ENCODE results near the gene ABHD1. TPM values are rescaled to one million over a fixed set of nuclear protein-coding genes. Genes with fewer than 3 reads are reported as not detected.
"Not testable (repeated sequence)": the region's sequence is repeated elsewhere in the genome, so short reads cannot be mapped to it uniquely, and the experiment has no call there.

Gene ABHD1
- total and polyA plus RNA-seq, 2 donors from 2014 or later, result 0.69 to 2.9 TPM

GRCh38 chr2:27102329-27102728 is 21.3 kb upstream of the ABHD1 start:
- TF ChIP-seq CTCF (IDR thresholded peaks at IDR 0.05; ENCODE audit: borderline replicate concordance, extremely low read depth, insufficient read depth), result no peak
- no peak overlapping the region for H3K4me3 ChIP-seq (ENCODE audit: low read length in 3 of 3)
- H3K36me3 ChIP-seq (ENCODE audit: control insufficient read depth in 2 of 3, insufficient read depth in 3 of 3, low read length in 3 of 3), result peaks cover 0 to 11% (median 2%) of the 10 kb centered on the region in 3 donors
- FAIRE-seq, result no peak
- H3K27me3 ChIP-seq (ENCODE audit: control insufficient read depth, insufficient read depth, low read length), result no peaks in the 10 kb centered on the region
- no peaks in the 10 kb centered on the region for H3K4me1 ChIP-seq (ENCODE audit: control insufficient read depth in 2 of 3, insufficient read depth in 2 of 3, low read depth in 1 of 3, low read length in 3 of 3)
- H3K9me3 ChIP-seq (ENCODE audit: control insufficient read depth in 2 of 3, insufficient read depth in 1 of 3, low read length in 3 of 3), result no peaks in the 10 kb centered on the region
- intact Hi-C loops (cut with DNase I), result no loop called here
- peak in 1 of 5 donors; percentile 40 for DNase-seq
- H3K9ac ChIP-seq (ENCODE audit: low read length in 3 of 3), result no peak overlapping the region
- no peak overlapping the region for H3K27ac ChIP-seq (ENCODE audit: low read depth in 2 of 2, low read length in 2 of 2)

GRCh38 chr2:27105981-27106380 is 17.6 kb upstream of the ABHD1 start:
- no peak for FAIRE-seq

DNA sequence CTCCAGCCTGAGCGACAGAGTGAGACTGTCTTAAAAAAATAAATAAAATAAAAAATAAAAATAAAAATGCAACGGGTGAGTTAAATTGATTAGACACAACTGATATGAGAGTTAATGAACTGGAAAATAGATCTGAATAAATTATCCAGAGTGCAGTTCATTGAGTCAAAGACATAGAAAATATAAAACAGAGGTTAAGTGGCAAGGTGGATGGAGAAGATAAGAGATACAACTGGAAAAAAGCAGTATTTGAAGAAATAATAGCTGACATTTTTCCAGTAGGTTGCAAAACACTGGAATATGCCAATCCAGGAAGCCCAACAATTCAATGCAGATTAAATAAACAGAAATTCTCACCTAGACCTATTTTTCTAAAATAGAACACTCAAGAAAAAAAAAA is 15.4 kb upstream of the ABHD1 start:
- DNase-seq (no peak), FAIRE-seq (no peak)
- no peak overlapping the region for H3K27ac ChIP-seq (ENCODE audit: low read depth in 2 of 2, low read length in 2 of 2)
- no peaks in the 10 kb centered on the region for H3K9me3 ChIP-seq (ENCODE audit: control insufficient read depth in 2 of 3, insufficient read depth in 1 of 3, low read length in 3 of 3)
- no peak overlapping the region for H3K4me3 ChIP-seq (ENCODE audit: low read length in 3 of 3)
- no peaks in the 10 kb centered on the region for H3K4me1 ChIP-seq (ENCODE audit: control insufficient read depth in 2 of 3, insufficient read depth in 2 of 3, low read depth in 1 of 3, low read length in 3 of 3)
- no peaks in the 10 kb centered on the region for H3K36me3 ChIP-seq (ENCODE audit: control insufficient read depth in 2 of 3, insufficient read depth in 3 of 3, low read length in 3 of 3)
- intact Hi-C loops (cut with DNase I), result no loop called here
- no peaks in the 10 kb centered on the region for H3K27me3 ChIP-seq (ENCODE audit: control insufficient read depth, insufficient read depth, low read length)
- H3K9ac ChIP-seq (ENCODE audit: low read length in 3 of 3), result no peak overlapping the region
- TF ChIP-seq CTCF (IDR thresholded peaks at IDR 0.05; ENCODE audit: borderline replicate concordance, extremely low read depth, insufficient read depth), result no peak

More at GRCh38 chr2:27105981-27106380, 17.6 kb upstream of the ABHD1 start:
- Histone ChIP-seq H3K27me3 (ENCODE audit: control insufficient read depth, insufficient read depth, low read length) (no peaks in the 10 kb centered on the region), H3K4me3 (ENCODE audit: low read length in 3 of 3) (no peak overlapping the region), H3K36me3 (ENCODE audit: control insufficient read depth in 2 of 3, insufficient read depth in 3 of 3, low read length in 3 of 3) (no peaks in the 10 kb centered on the region), H3K9ac (ENCODE audit: low read length in 3 of 3) (no peak overlapping the region), H3K4me1 (ENCODE audit: control insufficient read depth in 2 of 3, insufficient read depth in 2 of 3, low read depth in 1 of 3, low read length in 3 of 3) (no peaks in the 10 kb centered on the region), H3K27ac (ENCODE audit: low read depth in 2 of 2, low read length in 2 of 2) (no peak overlapping the region), H3K9me3 (ENCODE audit: control insufficient read depth in 2 of 3, insufficient read depth in 1 of 3, low read length in 3 of 3) (no peaks in the 10 kb centered on the region)
- intact Hi-C loops (cut with DNase I), result no loop called here
- DNase-seq, result no peak
- no peak for TF ChIP-seq CTCF (IDR thresholded peaks at IDR 0.05; ENCODE audit: borderline replicate concordance, extremely low read depth, insufficient read depth)

GRCh38 chr2:27109083-27109482 is 14.5 kb upstream of the ABHD1 start:
- H3K27ac ChIP-seq (ENCODE audit: low read depth in 2 of 2, low read length in 2 of 2), result no peak overlapping the region
- H3K4me3 ChIP-seq (ENCODE audit: low read length in 3 of 3), result no peak overlapping the region
- H3K4me1 ChIP-seq (ENCODE audit: control insufficient read depth in 2 of 3, insufficient read depth in 2 of 3, low read depth in 1 of 3, low read length in 3 of 3), result no peaks in the 10 kb centered on the region
- H3K9ac ChIP-seq (ENCODE audit: low read length in 3 of 3), result no peak overlapping the region
- no peaks in the 10 kb centered on the region for H3K9me3 ChIP-seq (ENCODE audit: control insufficient read depth in 2 of 3, insufficient read depth in 1 of 3, low read length in 3 of 3)
- FAIRE-seq, result no peak
- no peaks in the 10 kb centered on the region for H3K36me3 ChIP-seq (ENCODE audit: control insufficient read depth in 2 of 3, insufficient read depth in 3 of 3, low read length in 3 of 3)
- intact Hi-C loops (cut with DNase I), result no loop called here
- H3K27me3 ChIP-seq (ENCODE audit: control insufficient read depth, insufficient read depth, low read length), result no peaks in the 10 kb centered on the region
- no peak for TF ChIP-seq CTCF (IDR thresholded peaks at IDR 0.05; ENCODE audit: borderline replicate concordance, extremely low read depth, insufficient read depth)
- peak in 1 of 5 donors; percentile 8 for DNase-seq

GRCh38 chr2:27110603-27111352 is 12.8 kb upstream of the ABHD1 start:
- H3K27ac ChIP-seq (ENCODE audit: low read depth in 2 of 2, low read length in 2 of 2); H3K36me3 ChIP-seq (ENCODE audit: control insufficient read depth in 2 of 3, insufficient read depth in 3 of 3, low read length in 3 of 3); H3K9ac ChIP-seq (ENCODE audit: low read length in 3 of 3); H3K9me3 ChIP-seq (ENCODE audit: control insufficient read depth in 2 of 3, insufficient read depth in 1 of 3, low read length in 3 of 3); H3K27me3 ChIP-seq (ENCODE audit: control insufficient read depth, insufficient read depth, low read length); H3K4me1 ChIP-seq (ENCODE audit: control insufficient read depth in 2 of 3, insufficient read depth in 2 of 3, low read depth in 1 of 3, low read length in 3 of 3); FAIRE-seq; intact Hi-C loops (cut with DNase I); H3K4me3 ChIP-seq (ENCODE audit: low read length in 3 of 3): not testable (repeated sequence)
- DNase-seq, result peak in 1 of 5 donors; percentile 35

All from kidney (tissue), 14 donors.